Activated CD4-positive, alpha-beta memory T cell treated with anti-CD3 and anti-CD28 coated beads, Interleukin-2, amount 10 ng/mL, durations not matched to agents 7 days and 5 days (primary cell): Measurements from ENCODE around the gene PP2D1. TPM values are rescaled to one million over a fixed set of nuclear protein-coding genes. Genes with fewer than 3 reads are reported as not detected.

Experiments
- total RNA-seq, 2 experiments: library from RNA; stranded (reverse); gene quantifications; one replicate each; pipeline ENCODE4 v1.2.3, GENCODE V29; 2021

Gene PP2D1
- total RNA-seq, 2 experiments from 2014 or later = not detected

Other genes with a start within 250 kb of the PP2D1 start
- gene EFHB, start 78.0 kb downstream of the PP2D1 start, total RNA-seq = under 1 TPM in 1 of 2 experiments, not detected in 1; 0.58 TPM
- 10 to 100 TPM; 60.0 to 64.5 TPM for gene RAB5A, start 65.2 kb downstream of the PP2D1 start, total RNA-seq
- 100 to 1,000 TPM; 129 to 134 TPM for gene KAT2B, start 28.2 kb upstream of the PP2D1 start, total RNA-seq
- 10 to 100 TPM; 38.3 to 39.4 TPM for gene SGO1, start 173.9 kb upstream of the PP2D1 start, total RNA-seq